Hematopoietic multipotent progenitor cell treated with erythropoietin and hydrocortisone succinate and interleukin-3 and kit ligand, for 8 days (in vitro differentiated cells): Measurements from ENCODE around the gene EPPIN.
"Not testable (repeated sequence)": the region's sequence is repeated elsewhere in the genome, so short reads cannot be mapped to it uniquely, and the experiment has no call there.

Experiments used
- DNase-seq: peaks from one replicate; pipeline ENCODE4 v3.0.0-alpha.2; 2015

Gene EPPIN

DNA sequence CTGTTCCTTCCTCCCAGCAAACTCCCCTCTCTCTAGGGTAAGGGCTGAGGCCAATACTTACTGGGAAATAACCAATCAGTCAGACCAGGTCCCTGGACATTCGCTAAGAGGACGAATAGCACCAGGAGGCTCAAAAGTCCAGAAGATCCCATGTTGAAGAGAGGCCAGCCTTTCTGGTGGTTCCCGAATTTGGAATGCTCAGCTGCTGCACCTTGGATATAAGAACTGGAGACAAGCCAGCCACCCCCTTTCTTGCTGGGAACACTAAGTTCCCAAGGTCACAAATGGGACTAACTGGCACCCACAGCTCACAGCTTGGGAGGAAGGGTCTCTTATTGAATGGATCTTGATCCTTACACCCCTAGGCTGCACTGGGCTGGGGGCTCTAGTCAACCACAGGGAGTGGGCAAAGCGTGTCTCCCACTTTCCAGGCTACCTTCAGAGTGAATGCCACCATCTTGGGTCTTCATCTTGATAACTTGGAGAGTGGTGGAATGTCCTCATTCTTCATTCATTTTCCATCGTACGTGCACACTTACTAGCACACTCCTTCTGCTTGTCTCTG, at the start of gene EPPIN:
Gene EPPIN, minus strand, starts transcription at position 196 of the 565 bp plus-strand sequence. Its CDS starts 44 bp downstream, at position 152.
- DNase-seq = no peak

DNA sequence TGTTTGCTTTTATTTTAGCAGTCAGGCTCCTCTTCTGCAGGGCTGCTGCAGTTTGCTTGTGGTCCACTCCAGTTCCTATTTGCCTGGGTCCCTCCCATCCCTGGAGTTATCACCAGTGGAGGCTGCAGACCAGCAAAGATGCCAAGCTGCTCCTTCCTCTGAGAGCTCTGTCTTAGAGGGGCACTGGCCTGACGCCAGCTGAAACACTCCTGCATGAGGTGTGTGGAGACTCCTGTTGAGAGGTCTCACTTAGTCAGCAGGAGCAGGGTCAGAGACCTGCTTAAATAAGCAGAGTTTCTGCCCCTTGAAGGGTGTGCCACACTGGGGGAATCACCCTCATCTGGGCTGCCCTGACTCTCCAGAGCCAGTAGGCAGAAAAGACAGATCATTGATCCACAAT, 48.0 kb upstream of the EPPIN start:
- no peak for DNase-seq

DNA sequence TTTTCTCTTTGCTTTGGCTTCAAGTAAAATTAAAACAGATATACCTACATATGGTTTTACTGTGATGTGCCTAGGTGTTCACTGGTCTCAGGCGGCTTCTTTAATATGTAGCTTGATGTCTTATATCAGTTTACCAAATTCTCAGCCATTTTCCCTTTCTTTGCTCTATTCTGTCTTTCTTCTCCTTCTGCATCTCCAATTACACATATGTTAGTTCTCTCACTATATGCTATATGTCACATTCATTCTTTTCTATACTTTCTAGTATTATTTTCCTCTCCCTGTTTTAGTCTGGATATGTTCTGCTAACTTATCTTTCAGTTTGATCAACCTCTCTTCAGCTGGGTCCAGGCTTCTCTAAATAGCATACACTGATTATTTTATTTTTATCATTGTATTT, 46.3 kb upstream of the EPPIN start:
- DNase-seq = no peak

DNA sequence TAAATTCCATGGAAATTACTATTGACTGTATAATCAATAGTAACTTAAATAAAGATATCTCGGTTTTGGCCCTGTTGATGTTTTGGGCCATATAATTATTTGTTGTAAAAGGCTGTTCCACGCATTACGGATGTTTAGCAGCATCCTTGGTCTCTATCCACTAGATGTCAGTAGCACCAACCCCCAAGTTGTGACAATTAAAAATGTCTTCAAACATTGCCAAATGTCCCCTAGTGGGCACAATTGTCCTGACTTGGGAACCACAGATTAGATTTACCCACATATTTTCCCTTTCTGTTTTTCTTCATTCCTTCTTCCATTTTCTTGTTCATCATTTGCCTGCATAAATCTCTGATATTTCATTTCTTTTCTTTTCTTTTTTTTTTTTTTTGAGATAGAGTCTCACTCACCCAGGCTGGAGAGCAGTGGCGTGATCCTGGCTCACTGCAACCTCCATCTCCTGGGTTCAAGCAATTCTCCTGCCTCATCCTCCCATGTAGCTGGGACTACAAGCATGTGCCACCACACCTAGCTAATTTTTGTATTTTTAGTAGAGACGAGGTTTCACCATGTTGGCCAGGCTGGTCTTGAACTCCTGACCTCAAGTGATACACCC, 45.5 kb upstream of the EPPIN start:
- DNase-seq = peak; percentile 80

DNA sequence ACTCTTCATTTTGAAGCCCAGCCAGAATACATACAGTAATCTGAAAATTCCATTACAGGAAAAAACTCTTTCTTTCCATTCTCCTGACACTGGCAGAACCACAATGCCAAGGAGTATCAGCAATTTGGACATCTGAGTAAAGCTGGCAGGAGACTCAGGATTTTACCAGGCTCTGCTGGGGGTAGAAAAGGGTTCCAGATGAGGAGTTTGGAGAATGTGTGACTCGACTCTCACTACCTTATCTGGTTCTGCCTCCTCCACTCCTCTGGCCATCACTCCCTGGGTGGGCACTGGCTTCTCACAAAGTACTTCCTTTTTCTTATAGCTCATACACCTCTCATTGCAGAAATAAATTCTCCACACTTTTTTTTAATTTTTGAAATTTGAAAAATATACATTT, 42.5 kb upstream of the EPPIN start:
- DNase-seq = no peak

DNA sequence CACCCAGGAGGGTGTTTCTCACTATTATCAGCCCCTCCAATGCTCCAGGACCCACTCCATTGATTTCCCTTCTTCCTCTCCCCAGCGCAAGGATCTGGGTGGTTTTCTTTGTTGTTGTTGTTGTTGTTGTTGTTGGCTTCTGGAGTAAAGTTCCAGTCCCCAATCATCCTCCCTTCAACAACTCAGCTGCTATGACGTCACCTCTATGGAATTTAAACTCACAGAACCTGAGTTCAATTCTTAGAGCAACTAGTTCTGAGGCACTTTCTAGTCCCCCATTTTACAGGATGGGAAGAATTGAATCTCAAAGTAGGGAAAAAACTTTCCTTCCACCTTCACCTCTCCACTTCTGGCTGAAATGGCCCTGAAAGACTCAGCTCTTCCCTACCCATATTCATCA, 41.6 kb upstream of the EPPIN start:
- no peak for DNase-seq

DNA sequence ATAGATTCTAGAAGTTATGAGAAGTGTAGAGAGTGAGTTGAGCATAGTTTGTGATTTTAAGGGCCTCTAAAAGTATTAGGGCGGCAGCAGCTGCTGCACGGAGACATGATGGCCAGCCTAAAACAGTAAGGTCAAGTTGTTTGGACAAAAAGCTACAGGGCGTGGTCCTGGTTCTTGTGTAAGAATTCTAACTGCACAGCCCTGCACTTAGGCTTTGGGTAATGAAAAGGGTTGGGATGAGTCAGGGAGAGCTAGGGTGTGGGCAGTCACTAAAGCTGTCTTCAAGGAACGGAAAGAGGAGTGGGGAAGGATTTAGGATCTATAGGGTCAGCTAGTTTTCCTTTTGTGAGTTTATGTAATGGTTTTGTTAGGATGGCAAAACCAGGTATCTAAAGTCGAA, 38.8 kb upstream of the EPPIN start:
- DNase-seq = not testable (repeated sequence)

DNA sequence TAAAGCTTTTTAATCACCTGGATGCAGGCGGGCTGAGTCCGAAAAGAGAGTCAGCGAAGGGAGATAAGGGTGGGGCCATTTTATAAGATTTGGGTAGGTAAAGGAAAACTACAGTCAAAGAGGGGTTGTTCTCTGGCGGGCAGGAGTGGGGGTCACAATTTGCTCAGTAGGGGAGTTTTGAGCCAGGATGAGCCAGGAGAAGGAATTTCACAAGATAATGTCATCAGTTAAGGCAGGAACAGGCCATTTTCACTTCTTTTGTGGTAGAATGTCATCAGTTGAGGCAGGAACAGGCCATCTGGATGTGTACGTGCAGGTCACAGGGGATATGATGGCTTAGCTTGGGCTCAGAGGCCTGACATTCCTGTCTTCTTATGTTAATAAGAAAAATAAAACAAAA, 37.1 kb upstream of the EPPIN start:
- not testable (repeated sequence) for DNase-seq

DNA sequence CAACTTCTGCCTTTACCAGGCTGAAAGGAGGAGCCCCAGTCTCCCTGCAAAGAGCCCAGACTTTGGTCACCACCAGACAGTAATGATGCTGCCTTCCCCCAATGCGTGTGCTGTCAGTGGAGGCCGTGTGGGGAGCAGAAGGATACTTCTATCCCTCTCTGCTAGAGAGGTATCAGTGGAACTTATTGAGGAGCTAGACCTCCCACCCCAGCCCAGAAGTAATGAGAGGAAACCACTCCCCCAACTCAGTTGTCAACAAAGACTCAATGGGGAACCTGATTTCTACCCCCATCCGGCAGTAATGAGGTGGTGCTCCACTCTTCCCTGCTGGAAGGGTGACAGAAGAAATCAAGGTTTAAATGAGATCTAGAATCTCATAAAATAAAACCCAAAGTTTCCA, 36.3 kb upstream of the EPPIN start:
- no peak for DNase-seq

DNA sequence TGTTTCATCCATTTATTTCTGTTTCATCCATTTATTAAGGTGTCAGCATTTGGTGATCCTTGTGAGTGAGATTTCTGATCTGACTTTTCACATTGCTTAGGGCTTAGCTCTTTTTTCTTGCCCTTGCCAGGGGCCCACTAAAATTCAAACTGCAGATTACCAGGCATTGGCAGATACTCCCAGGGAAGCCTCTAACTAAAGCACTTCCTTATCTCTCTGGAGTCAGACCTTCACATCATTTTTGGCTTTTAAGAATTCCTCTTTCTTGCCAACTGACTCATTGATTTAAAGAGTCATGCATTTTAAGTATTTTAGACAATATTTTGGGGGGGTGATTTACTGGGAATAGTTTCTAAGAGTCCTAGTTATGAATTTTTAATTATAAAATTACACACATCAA, 34.5 kb upstream of the EPPIN start:
- peak; percentile 5 for DNase-seq

DNA sequence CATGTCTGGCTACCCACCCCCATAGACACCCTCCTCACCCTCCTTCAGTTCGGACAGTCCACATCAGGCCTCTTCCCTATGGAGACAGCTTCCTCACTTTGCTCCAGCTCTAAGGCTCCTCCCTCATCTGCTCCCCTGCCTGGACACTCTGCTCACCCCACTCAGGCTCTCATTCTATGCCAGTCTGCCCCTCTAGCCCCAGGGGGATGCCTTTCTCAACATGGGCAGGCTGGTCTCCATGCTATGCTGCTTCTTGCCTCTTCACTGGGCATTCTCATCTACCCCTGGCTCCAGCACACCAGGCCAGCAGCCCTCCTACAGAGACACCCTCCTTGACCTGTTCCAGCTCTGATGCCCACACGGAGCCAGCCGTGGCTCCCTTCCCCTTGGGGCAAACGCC, 32.0 kb upstream of the EPPIN start, which contains the start of gene WFDC8:
Gene WFDC8, minus strand, starts transcription at position 101 of the 400 bp plus-strand sequence. Its CDS starts 37 bp downstream, at position 64.
- no peak for DNase-seq

DNA sequence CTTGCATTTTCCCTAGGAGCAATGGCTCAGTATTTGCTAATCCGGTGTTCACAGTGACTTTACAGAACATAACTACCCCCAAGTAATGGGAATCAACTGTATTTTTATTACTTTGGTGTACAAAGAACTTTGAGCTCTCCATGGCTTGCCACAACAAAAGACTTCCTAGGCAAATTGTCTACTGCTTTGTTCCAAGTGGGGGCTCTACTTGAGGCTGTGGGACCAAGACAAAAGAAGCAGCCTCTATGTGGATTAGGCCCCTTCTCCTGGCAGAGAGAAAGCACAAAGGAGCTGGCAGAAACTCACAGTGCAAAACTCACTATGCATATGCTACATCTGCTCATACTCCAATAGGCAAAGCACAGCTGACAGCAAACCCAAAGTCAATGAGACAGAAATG, 31.0 kb upstream of the EPPIN start:
- no peak for DNase-seq

DNA sequence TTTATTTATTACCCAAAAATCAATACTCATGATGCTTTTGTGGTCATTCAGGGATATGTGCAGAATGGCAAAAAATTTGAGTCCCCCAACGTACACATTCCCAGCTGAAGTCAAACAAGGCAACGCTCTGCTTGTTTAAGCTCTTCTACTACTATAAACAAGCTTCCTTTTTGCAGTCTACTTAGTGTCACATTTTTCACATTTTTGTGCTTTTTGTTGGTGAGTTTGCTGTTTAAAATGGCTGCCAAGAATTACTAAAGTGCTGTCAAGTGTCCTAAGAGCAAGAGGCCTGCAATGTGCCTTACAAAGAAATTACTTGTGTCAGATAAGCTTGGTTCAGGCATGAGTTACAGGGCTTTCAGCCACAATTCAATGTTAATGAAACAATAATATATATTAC, 29.8 kb upstream of the EPPIN start:
- no peak for DNase-seq

DNA sequence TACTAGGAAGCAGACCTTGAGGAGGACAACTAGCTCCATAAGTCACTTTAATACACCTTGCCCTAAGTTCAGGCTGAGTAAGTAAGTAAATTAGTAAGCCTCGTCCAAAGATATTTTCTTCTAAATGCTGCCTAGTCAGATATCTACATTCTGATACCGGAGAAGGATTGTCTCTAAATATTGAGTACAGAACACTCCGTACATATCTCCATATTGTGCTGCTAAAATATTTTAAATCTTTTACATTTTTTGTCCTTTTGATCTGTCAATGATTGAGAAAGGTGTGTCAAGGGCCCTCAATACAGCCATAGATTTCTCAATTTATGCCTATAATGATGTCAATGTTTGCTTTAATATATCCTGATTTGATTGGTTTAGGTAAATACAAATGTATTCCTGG, 28.7 kb upstream of the EPPIN start:
- DNase-seq = no peak

DNA sequence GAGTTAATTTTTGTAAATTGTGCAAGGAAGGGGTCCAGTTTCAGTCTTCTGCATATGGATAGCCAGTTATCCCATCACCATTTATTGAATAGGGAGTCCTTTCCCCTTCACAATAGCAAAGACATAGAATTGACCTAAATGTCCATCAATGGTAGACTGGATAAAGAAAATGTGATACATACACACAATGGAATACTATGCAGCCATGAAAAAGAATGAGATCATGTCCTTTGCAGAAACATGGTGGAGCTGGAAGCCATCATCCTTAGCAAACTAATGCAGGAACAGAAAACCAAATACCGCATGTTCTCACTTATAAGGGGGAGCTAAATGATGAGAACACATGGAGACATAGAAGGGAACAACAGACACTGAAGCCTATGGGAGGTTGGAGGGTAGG, 22.4 kb upstream of the EPPIN start:
- not testable (repeated sequence) for DNase-seq

DNA sequence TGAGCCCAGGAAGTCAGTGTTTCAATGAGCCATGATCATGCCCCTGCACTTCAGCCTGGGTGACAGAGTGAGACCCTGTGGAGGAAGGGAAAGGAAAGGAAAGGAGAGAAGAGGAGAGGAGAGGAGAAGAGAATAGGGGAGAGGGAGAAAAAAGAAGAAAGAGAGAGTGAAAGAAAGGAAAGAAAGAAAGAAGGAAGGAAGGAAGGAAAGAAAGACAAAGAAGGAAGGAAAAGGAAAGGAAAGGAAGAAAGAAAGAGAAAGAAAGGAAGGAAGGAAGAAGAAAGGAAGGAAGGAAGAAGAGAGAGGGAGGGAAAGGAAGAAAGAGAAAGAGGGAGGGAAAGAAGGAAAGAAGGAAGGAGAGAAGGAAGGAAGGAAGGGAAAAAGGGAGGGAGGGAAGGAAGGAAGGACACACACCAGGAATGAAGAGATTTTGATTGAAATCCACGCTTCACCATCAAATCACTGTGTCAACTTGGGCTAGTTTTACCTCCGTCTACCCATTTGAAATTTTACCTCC, 17.6 kb upstream of the EPPIN start:
- no peak for DNase-seq

DNA sequence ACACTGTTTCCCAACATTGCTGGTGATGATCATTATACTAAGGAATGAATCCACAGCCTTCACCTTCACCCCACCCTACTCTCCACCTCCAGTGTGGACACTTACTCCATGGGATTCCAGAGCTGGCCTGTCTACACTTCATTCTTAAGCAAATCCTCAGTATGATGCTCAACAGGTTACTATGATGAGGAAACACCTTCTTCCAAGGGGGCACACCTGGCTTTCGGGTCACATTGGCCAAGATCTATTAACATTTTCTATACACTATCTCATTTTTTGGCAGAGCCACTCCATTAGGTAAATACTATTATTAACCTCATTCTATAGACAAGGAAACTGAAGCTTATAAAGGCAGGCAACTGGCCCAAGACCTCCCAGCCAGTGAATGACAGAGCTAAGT, 8.0 kb upstream of the EPPIN start:
- DNase-seq = no peak

DNA sequence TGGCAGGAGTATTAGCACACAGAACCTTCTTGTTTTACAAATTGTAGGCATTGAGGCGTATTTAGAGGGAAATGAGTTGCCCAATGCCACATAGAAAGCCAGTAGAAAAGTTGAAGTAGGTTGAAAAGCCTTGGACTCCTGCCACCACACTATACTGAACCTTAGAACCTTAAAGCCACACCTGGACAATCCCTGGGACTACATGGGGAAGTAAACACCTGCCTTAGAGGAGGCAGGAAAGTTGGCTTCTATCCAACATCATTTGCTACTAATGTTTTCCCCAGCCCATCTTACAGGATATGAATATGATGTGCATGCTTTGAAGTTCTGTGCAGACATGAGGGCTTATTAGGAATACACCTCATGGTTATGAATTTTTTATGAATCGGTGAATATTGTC, 5.3 kb upstream of the EPPIN start:
- DNase-seq = no peak

DNA sequence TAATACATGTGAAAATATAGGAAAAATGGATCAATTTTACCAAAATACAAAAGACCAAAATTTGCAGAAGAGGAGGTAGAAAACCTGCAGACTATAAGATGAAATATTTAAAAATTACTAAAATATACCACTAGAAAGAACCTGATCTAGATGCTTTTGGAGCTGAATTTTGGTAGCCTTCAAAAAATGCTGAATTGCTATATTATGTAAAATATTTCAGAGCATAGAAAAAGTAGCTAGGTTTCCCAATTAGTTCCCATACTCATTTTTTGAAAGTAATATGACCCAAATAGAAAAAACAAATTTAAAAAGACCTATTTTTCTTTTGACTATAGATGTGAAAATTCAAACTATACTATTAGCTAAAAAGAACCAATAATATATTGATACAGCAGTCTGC, 3.6 kb upstream of the EPPIN start:
- no peak for DNase-seq

DNA sequence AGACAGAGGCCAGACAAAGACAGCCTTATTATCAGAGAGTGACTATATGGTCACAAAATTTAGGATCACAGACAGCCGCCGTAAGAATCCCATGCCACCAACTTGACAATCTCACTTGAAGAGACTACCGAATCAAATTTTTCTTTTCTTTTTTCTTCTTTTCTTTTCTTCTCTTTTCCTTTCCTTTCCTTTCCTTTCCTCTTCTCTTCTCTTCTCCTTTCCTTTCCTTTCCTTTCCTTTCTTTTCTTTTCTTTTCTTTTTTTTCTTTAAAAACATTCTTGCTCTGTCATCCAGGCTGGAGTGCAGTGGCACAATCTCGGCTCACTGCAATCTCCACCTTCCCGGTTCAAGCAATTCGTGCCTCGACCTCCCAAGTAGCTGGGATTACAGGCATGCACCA, 1.2 kb upstream of the EPPIN start:
- no peak for DNase-seq

DNA sequence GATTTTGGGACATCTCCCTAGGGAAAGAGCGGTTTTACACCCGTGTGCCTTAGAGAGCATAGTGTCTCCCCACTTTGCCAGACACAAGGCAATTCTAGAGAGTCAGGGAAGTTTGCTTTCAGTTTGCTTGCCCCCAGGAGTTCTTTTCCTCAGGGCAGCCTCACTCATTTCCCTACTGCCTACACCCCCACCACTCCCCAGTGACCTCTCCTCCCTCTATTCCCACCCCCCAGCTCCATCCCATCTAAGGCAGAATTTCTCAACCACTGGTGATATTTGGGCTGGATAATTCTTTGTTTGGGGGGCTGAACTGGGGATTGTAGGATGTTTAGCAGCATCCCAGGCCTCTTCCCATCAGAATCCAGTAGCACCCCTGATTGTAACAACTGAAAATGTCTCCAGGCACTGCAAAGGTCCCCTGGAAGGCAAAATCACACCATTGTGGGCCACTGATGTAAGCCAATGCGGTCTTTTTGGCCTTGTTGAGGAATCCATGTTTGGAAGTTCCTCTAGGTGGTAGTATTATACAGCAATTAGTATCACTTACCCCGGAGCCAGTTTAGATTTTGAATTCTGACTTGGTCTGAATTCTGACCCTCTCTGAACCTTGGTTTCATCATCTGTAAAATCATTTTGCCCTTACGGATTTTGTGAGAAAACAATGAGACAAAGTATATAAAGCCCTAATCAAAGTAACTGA, 1.3 kb downstream of the EPPIN start:
- no peak for DNase-seq

DNA sequence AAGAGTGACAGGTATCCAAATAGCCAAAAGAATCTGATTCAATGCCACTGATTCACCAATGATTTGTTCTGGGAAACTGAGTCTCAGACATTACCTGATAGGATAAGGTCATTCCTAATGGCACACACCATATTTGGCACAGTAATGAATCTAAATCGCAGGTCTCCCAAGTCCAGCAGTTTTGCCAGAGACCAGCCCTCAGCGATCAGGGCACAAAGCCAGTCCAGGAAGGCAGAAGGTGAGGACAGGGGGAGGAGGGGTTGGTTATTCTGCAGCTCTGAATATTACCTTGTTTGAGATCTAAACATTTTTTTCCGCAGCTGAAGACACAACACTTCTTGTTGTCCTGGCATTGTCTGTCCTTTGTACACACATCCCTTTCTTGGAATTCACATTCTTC, 1.9 kb downstream of the EPPIN start:
- no peak for DNase-seq

DNA sequence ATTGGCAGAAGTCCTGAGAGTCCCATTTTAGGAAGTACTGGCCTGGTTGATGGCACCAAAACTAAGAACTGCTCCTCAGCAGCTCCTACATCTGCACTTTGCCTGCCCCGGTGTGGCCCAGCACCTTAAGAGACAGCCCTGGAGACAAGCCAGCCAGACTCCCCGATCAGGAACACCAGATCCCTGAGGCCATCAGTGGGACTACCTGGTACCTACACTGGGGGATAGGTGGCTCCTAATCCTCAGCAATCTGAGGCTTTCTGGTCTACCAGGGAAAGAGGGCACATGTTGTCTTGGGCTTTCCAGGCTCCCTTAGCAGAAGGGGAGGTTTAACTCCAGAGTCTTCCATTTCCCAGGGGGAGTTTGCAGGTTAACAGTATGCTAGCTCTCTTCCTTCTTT, 7.8 kb downstream of the EPPIN start, which contains the start of gene WFDC6:
Gene WFDC6, minus strand, starts transcription at position 101 of the 400 bp plus-strand sequence. Its CDS starts 75 bp downstream, at position 26.
- no peak for DNase-seq

DNA sequence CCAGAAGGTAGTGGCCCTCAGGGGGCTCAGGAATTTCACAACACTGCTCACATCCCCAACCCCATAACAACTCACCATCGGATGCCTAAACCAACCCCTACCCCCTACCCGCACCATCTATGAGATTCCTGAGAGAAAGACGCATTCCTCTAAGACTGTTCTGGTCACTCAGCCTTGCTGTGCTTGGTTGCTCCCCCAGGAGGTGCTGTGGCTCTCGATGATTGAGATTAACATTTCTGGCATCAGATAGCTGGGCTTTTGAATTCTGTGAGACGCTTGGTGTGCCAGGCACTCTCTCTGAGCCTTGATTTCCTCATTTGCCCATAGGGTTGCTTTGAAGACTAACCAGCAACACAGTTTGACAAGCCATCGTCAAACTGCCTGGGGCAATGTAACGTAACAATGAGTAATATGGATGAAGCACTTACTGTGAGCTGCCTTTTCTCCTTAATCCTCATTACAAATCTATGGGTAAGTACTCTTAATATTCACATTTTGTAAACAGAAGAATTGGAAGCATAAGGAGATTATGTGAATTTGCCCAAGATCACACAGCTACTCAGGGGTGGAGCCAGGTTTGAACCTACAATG, 8.9 kb downstream of the EPPIN start:
- no peak for DNase-seq
